Measurements from ENCODE around the gene SECISBP2L.
A peak's percentile ranks its signal among the peaks of the same experiment; 100 is the strongest.

SECISBP2L gene, protein sequence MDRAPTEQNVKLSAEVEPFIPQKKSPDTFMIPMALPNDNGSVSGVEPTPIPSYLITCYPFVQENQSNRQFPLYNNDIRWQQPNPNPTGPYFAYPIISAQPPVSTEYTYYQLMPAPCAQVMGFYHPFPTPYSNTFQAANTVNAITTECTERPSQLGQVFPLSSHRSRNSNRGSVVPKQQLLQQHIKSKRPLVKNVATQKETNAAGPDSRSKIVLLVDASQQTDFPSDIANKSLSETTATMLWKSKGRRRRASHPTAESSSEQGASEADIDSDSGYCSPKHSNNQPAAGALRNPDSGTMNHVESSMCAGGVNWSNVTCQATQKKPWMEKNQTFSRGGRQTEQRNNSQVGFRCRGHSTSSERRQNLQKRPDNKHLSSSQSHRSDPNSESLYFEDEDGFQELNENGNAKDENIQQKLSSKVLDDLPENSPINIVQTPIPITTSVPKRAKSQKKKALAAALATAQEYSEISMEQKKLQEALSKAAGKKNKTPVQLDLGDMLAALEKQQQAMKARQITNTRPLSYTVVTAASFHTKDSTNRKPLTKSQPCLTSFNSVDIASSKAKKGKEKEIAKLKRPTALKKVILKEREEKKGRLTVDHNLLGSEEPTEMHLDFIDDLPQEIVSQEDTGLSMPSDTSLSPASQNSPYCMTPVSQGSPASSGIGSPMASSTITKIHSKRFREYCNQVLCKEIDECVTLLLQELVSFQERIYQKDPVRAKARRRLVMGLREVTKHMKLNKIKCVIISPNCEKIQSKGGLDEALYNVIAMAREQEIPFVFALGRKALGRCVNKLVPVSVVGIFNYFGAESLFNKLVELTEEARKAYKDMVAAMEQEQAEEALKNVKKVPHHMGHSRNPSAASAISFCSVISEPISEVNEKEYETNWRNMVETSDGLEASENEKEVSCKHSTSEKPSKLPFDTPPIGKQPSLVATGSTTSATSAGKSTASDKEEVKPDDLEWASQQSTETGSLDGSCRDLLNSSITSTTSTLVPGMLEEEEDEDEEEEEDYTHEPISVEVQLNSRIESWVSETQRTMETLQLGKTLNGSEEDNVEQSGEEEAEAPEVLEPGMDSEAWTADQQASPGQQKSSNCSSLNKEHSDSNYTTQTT

GRCh38 chr15:49046220-49047102 is at the start of gene SECISBP2L:
TSS of gene SECISBP2L (minus strand) at chr15:49046446. CDS start at chr15:49046299, 147 bp downstream.
- TF ChIP-seq CTCF (conservative IDR thresholded peaks at IDR 0.05), result peak; percentile 71
- peak; percentile 74 for TF ChIP-seq ZFX (IDR thresholded peaks at IDR 0.05)
- peak within 1 kb of the TSS; percentile 83 for H3K27ac ChIP-seq

DNA sequence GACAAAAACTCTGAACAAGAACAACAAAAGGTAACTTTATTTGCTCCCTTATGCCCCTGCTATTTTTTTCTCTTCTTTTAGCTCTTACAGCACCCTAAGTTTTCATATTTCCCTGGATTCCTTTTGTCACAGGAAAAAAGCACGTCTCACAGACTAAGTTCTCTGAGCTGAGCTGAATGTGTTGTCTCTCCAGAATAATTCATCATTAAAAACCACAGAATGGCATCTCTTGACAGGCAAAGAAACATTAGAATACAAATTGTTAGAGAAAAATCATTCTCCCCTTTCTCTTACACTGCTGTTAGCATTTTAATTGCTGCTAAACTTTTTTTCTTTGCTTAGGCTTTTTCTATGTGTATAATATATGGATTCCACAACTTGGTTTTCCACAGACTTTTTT is 48.7 kb upstream of the SECISBP2L start:
- no peak for TF ChIP-seq ZFX (IDR thresholded peaks at IDR 0.05)
- no peak for TF ChIP-seq CTCF (conservative IDR thresholded peaks at IDR 0.05)
- H3K27ac ChIP-seq, result peak overlapping the region; percentile 72

DNA sequence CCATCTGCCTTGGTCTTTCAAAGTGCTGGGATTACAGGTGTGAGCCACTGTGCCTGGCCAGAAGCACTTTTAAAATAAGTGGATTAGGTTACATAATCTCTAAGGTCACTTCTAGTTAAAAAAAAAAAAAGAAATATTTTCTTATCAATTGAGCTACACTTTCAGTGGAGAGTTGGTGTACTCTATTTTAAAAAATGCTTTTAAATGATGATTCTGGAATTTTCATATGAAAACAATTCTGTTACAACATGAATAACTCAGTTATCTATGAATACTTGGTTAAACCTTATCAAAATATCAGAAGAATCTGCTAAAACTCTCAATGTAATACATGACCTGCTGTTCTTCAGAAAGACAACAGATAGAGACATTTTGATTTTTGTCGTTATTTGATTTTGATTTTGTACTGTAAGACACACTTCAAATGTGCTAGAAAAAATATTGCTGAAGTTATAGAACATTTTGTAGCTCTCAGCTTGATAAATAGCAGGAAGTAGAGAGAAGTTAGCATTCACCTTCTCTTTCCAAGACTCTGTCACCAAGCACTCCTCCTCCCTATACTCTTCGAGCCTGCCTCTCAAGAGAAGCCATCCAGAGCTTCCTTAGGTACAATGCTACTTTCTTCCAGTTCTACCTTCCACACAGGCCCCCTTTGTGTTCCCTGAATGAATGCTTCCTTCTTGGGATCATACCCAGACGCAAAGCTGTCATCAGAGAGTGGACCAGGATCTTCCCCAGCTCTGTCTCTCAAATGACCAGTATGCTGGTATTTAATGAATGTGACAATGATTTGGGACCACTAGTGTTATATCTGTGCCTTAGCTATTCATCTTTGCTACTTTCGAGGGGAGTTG is 47.2 kb upstream of the SECISBP2L start:
- TF ChIP-seq ZFX (IDR thresholded peaks at IDR 0.05) (no peak), CTCF (conservative IDR thresholded peaks at IDR 0.05) (no peak)
- peak overlapping the region; percentile 85 for H3K27ac ChIP-seq

- TF ChIP-seq ZFX (IDR thresholded peaks at IDR 0.05), result no peak
- TF ChIP-seq CTCF (conservative IDR thresholded peaks at IDR 0.05), result no peak
- H3K27ac ChIP-seq, result no peak overlapping the region
Observed at GRCh38 chr15:49088996-49089395, 42.8 kb upstream of the SECISBP2L start.

DNA sequence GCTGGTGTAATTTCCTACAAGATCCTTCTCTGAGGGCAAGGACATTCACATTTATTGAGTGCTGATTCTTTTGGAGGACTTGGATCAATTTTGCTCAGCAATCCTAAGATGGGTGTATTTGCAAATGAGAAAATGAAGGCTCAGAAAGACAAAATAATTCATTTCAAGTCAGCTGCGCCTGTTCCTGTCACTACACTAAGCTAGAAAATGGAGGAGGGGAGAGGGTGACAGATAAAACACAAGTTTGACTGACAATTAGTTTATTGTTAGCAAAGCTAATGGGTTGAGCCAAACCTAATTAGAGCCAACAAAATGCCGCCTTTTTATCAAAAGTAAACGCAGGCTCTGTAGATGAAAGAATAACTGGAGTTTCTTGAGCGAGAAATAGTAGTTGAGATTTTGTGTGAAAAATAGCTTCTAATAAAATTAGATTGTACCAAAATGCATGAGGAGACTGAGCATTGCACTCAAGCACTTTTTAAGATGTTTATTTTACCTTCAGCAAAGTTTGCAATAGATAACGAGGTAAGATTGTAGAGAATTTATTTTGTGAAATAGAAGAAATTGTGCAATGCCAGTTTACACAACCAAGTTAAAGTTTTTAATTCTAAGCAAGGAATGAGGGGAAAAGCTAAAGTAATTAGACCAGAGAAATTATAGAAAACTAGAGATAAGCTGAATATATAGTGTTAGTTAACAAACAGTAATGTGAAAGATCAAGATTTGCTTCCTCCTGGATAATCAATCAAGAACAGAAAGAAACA is 39.6 kb upstream of the SECISBP2L start:
- TF ChIP-seq ZFX (IDR thresholded peaks at IDR 0.05), result no peak
- no peak for TF ChIP-seq CTCF (conservative IDR thresholded peaks at IDR 0.05)
- no peak overlapping the region; the same call in 1 of the 2 replicates for H3K27ac ChIP-seq
